ENCODE measurements around the gene DCBLD2.

Gene DCBLD2, protein sequence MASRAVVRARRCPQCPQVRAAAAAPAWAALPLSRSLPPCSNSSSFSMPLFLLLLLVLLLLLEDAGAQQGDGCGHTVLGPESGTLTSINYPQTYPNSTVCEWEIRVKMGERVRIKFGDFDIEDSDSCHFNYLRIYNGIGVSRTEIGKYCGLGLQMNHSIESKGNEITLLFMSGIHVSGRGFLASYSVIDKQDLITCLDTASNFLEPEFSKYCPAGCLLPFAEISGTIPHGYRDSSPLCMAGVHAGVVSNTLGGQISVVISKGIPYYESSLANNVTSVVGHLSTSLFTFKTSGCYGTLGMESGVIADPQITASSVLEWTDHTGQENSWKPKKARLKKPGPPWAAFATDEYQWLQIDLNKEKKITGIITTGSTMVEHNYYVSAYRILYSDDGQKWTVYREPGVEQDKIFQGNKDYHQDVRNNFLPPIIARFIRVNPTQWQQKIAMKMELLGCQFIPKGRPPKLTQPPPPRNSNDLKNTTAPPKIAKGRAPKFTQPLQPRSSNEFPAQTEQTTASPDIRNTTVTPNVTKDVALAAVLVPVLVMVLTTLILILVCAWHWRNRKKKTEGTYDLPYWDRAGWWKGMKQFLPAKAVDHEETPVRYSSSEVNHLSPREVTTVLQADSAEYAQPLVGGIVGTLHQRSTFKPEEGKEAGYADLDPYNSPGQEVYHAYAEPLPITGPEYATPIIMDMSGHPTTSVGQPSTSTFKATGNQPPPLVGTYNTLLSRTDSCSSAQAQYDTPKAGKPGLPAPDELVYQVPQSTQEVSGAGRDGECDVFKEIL

DNA sequence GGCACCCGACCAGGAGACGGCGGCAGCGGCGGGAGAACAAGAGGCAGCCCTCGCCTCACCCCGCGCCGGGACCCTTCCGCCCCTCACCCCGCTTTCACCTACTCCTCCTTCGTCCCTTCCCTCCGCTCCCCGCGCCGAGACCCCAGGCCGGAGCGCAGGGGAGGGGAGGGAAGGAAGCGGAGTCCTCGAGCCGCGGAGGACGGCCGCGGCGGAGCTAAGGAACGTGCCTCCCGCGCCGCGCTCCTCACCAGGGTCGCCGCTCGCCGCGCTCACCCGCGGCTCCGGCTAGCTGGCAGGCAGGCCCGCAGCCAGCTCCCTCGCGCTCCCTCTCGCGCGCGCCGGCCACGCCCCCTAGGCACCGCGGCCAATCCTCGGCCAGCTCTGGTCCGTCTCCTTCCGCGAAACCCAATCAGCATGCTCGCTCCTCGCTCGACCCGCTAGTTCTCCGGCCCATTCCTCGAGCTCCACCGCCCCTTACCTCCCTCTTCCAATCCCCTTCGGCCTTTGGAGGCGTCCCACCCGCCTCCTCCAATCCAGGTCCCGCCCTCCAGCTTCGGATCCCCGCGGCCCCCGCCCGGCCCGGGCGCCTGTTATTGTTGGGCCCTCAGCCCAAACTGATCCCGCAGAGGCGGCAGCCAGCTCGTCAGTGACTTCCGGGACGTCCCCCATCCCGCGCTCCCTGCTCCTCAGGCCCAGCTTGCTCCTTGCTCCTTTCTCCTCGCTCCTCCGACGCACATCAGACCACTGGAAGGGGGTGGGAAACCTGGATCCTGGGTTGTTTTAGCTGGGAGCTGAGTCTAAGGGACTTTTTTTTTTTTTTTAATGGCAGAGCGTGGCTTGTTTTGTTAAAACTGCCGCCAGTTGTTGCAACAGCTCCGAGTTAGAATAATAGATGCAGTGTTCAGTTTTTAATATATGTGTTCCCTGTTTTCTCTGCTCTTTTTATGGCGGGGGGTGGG lies at the start of gene DCBLD2:
Gene DCBLD2 (minus strand): TSS at position 304 of the 959 bp plus-strand sequence. CDS start 369 bp downstream, outside the sequence.
- peak; percentile 98 for DNase-seq (ENCODE audit: low spot score)

DNA sequence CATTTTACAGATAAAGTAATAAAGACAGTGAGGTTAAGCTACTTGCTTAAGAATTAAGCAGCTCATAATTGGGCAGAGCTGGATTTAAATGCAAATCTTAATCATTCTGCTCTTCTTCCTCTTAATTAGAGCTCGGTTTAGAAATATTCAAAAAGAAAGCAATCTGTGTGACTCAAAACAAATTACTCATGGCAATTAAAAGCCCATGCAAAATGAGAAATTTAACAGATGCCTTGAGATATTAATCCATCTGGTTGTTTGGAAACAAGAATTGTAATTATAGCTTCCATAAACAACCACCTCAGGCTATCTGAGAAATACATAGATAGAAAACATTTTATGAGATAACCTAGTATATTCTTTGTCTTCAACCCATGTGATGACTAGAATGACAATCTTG lies 44.2 kb upstream of the DCBLD2 start:
- no peak for DNase-seq (ENCODE audit: low spot score)

DNA sequence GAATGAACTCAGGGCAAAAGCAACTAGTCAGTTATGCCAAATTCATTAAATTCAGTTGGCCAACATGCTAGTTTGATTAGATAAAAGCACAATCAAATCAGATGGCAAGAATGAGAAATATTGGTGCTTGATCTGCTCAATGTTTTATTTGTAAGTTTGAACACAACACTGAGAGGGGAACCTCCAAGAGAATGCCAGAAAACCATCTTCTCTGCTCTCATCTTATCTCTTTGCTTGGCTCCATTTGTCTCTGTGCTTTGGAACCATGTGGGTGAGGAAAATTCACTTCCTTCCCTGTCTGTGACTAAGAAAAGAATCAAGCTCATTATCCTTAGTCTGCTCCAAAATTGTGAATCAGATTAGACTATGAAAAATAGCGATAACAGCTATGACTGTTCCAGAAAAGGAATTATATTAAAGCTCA lies 43.6 kb upstream of the DCBLD2 start:
- DNase-seq (ENCODE audit: low spot score) = no peak

DNA sequence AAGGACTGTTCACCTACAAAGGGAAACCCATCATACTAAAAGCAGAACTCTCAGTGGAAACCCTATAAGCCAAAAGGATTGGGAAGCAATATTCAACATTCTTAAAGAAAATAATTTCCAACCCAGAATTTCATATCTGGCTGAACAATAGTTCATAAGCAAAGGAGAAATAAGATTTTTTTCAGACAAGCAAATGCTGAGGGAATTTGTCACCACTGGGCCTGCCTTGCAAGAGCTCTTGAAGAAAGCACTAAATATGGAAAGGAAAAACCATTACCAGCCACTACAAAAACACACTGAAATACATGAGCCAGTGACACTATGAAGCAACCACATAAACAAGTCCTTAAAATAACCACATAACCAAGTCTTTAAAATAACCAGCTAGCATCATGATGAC lies 28.9 kb upstream of the DCBLD2 start:
- DNase-seq (ENCODE audit: low spot score) = no peak

DNA sequence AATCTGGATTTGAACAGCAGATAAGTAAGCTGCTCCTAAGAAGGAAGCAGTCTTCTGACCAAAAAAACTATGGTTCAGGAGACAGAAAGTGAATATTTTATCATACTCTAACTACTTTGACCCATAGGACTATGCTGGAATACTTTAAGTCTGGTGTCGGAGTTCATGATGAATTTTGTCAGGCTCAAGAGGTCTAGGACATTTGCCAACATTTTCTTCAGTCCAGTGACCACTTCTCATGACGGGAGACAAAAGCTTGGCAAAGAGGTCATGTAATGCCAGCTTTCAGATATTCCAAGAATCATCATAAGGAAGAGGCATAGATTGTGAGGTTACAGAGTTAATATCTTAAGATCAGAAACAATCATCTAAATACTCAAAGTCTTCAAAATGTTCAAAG lies 20.5 kb upstream of the DCBLD2 start:
- DNase-seq (ENCODE audit: low spot score) = no peak

DNA sequence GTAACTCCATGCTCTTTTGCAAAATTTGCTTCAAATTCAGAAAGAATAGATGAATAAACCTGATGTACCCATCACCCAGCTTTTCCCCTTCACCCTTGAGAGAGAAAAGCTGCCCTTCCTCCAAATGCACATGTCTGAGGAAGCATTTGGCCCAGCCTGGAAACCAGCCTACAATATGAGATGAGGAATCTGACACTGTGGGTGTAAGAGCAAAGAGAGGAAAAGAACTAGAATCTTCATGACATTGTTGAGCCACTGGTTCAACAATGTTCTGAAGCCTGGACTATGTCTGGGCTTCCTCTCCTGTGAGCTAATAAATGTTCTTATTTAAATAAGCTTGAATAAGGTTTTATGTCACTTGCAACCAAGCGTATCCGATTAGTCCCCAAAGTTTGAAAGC lies 18.7 kb upstream of the DCBLD2 start:
- DNase-seq (ENCODE audit: low spot score) = no peak

DNA sequence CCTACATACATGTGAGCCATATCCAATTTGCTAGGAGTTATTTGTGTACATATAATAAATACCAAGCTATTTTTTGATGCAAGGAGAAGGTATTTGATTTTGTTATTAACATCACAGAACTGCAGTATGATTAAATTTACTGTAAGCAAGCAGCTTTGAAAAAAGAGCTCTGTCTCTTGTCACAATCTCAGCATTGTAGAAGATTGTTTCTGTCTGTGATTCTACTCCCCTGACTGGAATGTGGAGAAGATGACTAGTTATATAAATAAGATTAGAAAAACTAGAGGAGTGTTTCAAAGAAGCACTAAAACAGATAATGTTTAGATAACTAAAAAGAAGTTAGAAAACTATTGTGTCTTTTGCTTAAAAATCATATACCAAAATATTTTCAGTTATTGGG lies 17.1 kb upstream of the DCBLD2 start:
- DNase-seq (ENCODE audit: low spot score) = no peak

DNA sequence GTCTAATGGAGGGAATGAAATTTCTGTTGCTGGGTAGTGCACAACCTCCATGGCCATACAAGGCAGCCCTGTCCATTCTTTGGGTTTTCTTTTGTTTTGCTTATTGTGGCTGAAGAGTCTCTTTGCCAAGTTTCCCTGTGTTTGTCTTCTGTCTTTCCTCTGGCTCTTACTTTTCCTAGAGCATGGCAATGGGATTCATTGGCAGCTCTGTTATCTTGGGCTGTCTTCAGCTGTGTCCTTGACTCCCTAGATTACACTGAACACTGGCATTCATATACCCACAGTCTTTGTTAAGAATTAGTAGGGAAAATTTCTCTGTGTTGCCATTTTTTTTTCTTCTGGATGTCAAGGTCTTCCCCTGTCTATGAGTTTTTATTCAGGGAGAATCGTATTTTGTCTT lies 16.1 kb upstream of the DCBLD2 start:
- DNase-seq (ENCODE audit: low spot score) = no peak

DNA sequence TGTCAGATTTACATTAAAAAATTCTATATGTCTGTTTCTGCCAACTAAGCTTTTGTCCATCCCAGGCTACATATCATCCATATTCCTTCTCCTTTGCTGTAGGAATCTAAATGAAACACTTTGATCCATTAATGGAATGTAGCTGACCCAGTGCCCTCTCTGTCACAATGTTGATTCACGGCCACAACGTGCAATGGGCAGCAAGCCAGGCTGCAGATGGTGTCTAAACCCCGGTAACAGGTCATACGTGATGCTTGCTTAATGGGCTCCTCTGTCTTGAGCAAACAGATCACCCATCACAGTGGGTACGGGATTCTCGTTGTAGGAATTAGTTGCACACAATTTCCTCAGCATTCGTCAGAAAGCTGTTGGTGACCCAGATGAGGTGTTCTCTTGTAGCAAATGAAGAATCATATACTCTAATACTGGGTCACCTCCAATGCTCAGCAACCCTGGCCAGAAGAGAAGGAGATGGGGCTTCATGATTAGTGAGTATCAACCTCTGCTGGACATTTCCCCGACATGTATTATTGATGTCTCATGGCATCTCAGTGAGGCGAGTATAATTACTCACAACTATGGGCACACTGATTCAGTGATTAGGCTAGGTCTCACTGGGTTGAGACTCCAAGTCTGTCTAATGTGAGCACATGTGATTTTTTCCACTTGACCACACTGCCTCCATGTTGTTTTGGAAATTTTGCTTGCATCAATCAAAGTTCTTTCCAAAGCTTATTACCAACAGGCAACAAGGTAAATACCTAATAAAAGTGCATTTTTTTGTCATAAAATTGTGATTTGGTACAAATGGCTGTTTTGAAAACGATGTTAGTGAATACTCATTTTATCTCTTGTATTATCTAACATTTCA lies 12.9 kb upstream of the DCBLD2 start:
- DNase-seq (ENCODE audit: low spot score) = no peak

DNA sequence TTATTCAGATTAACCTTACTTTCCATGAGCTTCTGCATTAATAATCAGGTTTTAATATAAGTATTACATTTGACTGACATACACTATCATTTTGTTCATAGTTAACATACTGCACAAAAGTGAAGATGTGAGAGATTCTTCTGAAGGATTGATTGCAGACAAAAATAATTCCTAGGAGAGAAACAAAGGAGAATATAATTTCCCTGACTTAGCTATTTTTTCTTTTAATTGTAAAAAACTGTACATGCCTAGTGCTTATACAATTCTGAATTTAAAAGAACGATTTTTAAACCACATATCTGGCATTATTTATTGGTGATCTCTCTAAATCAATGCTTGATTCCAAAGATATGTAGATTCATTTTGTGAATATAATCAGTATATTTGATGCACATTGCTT lies 11.0 kb upstream of the DCBLD2 start:
- DNase-seq (ENCODE audit: low spot score) = no peak

DNA sequence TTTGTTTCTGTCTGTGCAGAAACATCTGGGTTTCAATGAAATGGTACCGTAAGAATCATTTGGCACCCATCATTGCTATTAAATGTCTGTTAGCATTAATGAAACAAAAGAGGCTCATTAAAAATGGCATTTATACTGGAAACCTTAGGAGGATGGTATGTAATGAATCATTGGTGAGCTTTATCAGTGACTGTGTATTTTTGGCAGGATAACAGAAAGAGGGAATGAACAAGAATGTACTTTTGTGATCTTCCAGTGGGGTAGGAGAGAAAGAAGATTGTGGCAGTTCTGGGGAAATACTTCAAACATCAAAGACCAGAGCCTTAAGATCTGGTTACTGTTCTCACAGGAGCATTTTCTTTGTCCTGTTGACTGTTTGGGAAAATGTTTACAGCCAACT lies 4.7 kb upstream of the DCBLD2 start:
- no peak for DNase-seq (ENCODE audit: low spot score)

DNA sequence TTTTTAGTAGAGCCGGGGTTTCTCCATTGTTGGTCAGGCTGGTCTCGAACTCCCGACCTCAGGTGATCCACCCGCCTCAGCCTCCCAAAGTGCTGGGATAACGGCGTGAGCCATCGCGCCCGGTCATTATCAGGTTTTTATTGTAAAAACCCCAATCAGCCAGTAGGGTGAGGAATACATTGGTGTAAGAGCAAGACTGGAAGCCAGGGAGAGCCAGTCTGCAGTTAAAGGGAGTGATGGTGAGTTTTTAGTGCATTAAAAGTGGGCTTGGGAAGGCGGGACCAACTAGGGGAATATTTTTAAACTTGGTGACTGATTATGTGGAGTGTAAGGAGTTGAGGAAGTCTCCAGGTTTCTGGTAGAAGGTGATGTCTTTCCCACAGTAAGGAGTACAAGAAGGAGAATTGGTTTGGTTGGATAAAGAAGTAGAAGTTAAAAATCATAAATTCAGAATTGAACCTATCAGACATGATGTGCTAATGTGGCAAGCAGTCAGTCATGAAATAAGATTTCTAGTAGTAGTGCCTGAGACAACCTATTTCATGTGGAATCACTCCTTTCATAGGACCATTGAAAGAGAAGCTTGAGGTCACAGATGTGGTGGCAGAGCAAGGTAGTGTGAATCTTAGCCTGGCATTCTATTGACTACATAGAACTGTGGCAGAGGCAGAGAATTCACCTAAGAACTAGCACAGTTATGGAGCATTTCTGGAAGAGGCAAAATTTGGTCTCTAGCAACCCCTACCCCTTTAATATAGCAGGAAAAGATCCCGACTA lies 2.4 kb upstream of the DCBLD2 start:
- no peak for DNase-seq (ENCODE audit: low spot score)

DNA sequence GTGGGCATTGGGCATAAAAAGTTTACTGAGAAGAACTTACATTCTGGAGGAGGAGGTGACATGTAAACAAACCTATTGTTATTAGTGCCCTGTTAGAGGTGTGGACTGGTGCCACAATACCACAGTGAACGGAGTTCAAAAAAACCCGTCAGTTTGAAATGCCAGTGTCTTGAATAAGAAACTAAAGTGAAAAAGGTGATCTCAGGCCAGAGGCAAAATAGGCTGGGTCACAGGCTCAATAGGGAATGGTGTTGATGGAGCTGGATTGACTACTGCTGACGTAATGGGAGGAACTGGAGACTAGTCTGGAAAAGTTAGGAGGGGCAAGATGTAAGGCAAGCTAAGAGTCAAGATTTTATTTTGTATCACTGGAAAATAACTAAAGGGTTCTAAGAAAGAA lies 1.6 kb upstream of the DCBLD2 start:
- no peak for DNase-seq (ENCODE audit: low spot score)

DNA sequence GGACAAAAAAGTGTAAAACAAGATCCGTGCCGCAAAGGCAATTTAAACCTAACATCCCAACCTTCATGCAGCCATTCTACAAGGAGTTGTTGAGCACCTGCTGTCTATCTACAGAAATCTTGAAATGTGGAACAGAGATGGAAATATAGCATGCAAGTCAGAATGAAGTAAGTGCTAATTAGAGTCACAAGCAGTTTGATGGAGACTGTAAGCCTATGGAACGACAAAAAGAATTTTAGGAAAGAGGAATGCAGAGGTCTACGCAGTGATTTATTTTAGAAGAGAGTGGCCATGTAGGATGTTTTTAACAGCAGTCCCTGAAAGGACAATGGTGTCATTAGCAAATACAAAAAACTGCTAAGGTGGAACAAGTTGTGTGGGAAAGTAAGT lies 851 bp upstream of the DCBLD2 start:
- DNase-seq (ENCODE audit: low spot score) = no peak

DNA sequence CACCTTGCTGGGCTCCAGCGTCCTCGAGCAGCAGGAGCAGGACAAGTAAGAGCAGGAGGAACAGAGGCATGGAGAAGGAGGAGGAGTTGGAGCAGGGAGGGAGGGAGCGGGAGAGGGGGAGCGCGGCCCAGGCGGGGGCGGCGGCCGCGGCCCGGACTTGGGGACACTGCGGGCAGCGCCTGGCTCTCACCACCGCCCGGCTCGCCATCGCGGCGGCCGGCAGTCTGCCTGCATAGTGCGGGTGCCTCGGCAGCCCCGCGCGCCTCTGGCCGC lies 440 bp downstream of the DCBLD2 start:
- no peak for DNase-seq (ENCODE audit: low spot score)

DNA sequence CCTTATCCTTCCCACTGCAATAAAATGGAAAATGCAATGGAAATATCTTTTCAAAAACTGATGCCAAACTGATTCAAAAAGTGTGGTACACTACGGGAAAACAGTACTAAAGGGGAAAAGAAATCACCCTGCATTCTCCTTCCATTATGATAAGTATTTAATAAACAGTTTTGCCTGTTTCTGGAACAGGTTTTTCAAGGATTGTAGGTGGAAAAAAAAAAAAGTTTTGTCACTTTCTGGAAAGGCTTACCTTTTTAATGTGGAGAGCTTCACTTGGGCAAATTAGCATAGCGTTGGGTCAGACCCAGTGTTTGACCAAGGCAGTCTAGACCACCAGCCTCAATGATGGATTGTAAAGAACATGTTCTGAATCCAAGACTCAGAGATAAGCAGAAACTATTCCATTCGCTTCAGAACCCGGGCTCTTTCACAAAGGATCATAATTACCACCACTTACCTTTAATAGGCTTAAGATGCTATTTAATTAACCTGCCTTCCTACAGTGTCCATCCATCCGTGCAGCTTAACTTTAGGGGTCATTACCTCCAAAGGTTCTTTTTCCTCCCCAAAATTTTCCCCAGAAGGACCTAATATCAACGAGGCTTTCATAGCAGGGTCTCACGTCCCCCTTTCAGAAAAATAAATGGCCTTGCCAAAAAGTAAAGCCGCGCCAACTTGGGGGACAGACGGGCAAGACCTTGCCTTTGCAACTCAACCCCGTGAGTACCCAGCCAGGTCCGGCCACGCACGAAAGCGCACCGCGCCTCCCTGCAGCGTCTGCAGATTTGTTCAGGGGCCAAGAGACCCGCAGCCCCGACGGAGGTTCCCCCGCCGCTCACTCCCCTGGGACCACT lies 1.0 kb downstream of the DCBLD2 start:
- DNase-seq (ENCODE audit: low spot score) = no peak

DNA sequence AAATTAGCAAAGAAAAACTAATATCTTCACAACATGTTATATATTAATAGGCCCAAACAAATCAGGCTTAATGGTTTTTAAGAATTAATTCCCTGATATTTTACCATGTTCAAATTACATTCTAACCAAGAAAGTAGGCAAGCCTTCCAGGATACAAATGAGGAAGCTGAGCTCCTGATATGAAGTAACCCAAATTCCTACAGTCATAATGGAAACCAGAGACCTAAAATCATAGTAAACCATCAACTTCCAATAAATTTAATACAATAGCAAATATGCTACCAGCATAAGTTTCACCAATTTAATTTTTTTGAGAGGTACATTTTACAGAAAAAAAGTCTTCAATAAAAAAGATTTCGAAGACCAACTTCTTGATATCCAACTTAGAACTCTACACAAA lies 3.8 kb downstream of the DCBLD2 start:
- DNase-seq (ENCODE audit: low spot score) = no peak

DNA sequence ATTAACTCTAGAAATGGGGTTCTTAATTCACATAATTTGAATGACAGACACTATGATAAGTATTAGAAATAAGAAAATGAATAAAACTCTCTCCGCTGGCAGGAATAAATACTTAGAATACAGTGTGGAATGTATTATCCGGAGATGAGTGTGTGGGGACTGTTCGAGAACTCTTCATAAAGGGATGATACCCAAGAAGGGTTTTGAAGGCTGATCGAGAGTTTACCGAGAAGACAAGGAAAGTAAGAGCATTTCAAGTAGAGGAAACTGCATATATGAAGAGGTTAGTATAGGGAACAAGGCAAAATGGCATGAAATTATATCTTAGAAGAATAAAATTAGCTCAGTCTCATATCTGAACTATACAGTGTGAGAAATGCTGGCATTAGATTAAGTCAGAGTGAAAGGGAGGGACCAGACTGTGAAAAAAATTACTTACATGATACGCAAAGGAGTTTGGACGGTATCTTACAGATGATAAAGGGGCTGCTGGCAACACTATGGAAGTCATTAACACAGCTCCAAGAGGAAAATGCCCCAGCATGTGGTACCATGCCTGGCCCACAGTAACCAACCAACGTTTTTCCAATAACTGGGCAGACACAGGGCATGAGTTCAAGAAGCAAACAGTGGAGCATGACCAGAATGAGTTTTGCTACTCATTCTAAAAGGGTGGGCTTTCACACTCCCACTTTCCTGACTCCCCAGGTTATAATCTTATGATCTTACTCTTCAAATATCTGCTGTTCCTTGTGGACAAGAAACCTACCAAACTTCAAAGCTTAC lies 6.5 kb downstream of the DCBLD2 start:
- DNase-seq (ENCODE audit: low spot score) = no peak

DNA sequence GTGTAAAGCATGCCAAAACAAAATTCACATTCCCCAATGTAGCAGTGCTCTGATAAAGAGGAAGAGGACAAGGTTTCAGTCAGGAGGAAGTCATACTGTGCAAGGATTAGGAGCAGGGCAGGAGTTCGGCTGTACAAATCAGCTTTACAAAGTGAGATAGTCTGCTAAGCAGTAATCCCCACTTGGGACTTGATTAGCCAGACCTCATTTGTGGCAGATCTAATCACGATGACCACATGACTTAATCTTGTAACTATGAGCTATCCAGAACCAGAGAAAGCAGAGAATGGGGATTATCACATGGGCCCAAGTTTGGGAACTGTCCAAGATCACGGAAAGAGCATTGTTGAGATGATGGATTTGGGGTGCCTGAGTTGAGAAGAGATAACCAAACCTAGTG lies 7.8 kb downstream of the DCBLD2 start:
- no peak for DNase-seq (ENCODE audit: low spot score)

Data from left forelimb (tissue), 1 donor.